HepG2 (cell line): ENCODE measurements around the gene HPCAL1. TPM values are rescaled to one million over a fixed set of nuclear protein-coding genes. Genes with fewer than 3 reads are reported as not detected.

ENCODE experiments used
- ATM ChIP-seq: fragments of 450-650 bp; IDR thresholded peaks from 2 replicates; pipeline ENCODE4 v1.7.1; 2017; ENCODE audit warnings: mild to moderate bottlenecking, borderline replicate concordance
- HOXD1 ChIP-seq: sonication (generic); formaldehyde crosslinking; IDR thresholded peaks from 2 replicates; pipeline ENCODE4 v1.5.0; 2020; ENCODE audit warnings: missing genetic modification reagents
- JARID2 ChIP-seq: sonication (generic); formaldehyde crosslinking; IDR thresholded peaks from 2 replicates; pipeline ENCODE4 v1.8.1; 2023; ENCODE audit warnings: missing genetic modification reagents, inconsistent platforms; ENCODE audit not compliant: insufficient replicate concordance
- SCMH1 ChIP-seq: sonication (generic); formaldehyde crosslinking; IDR thresholded peaks from 2 replicates; pipeline ENCODE4 v1.9.0; 2021; ENCODE audit warnings: missing genetic modification reagents, mild to moderate bottlenecking, borderline replicate concordance
- SIN3B ChIP-seq: fragments of 150-350 bp; IDR thresholded peaks from 2 replicates; pipeline ENCODE4 v1.6.1; 2014; ENCODE audit warnings: low read length
- SMYD3 ChIP-seq: sonication (generic); formaldehyde crosslinking; IDR thresholded peaks from 2 replicates; pipeline ENCODE4 v1.8.1; 2023; ENCODE audit warnings: mild to moderate bottlenecking, missing genetic modification reagents
- SOX5 ChIP-seq: IDR thresholded peaks from 2 replicates; pipeline ENCODE4 v1.6.1; 2016; ENCODE audit warnings: borderline replicate concordance
- SOX6 ChIP-seq, 2 experiments: fragments of 450-650 bp in 1 of 2; sonication (generic) in 1 of 2; formaldehyde crosslinking in 1 of 2; IDR thresholded peaks; 2 replicates each; pipeline versions ENCODE4 v1.4.0 to v1.6.1; 2017 to 2020; ENCODE audit warnings: antibody characterized with exemption in 1 of 2, mild to moderate bottlenecking in 1 of 2, missing genetic modification reagents in 1 of 2
- TBP ChIP-seq: sonication (generic); formaldehyde crosslinking; IDR thresholded peaks from 2 replicates; pipeline ENCODE4 v1.5.0; 2020; ENCODE audit warnings: missing genetic modification reagents
- TOE1 ChIP-seq: sonication (generic); formaldehyde crosslinking; IDR thresholded peaks from 2 replicates; pipeline ENCODE4 v1.4.0; 2020; ENCODE audit warnings: mild to moderate bottlenecking, missing genetic modification reagents
- ZC3H13 ChIP-seq: sonication (generic); formaldehyde crosslinking; IDR thresholded peaks from 2 replicates; pipeline ENCODE4 v1.8.1; 2023; ENCODE audit warnings: mild to moderate bottlenecking, missing genetic modification reagents, moderate library complexity
- ZNF124 ChIP-seq: sonication (generic); formaldehyde crosslinking; IDR thresholded peaks from 2 replicates; pipeline ENCODE4 v1.4.0; 2020; ENCODE audit warnings: missing genetic modification reagents
- ZNF225 ChIP-seq: sonication (generic); formaldehyde crosslinking; IDR thresholded peaks from 2 replicates; pipeline ENCODE4 v1.4.0; 2020; ENCODE audit warnings: mild to moderate bottlenecking, missing genetic modification reagents
- ZNF331 ChIP-seq: sonication (generic); formaldehyde crosslinking; IDR thresholded peaks from 2 replicates; pipeline ENCODE4 v1.4.0; 2020; ENCODE audit warnings: missing genetic modification reagents
- ZNF678 ChIP-seq: sonication (generic); formaldehyde crosslinking; IDR thresholded peaks from 2 replicates; pipeline ENCODE4 v1.4.0; 2020; ENCODE audit warnings: mild to moderate bottlenecking, missing genetic modification reagents
- polyA plus RNA-seq, 8 experiments: library from polyadenylated mRNA; depleted of rRNA in 3 of 8; stranded (reverse) in 7 of 8; unstranded in 1 of 8; fragments of >200 nt; fragmentation: Illumina TruSeq in 4 of 8; extraction: Trizol in 4 of 8; gene quantifications; 2 replicates each; pipeline versions ENCODE4 v1.2.1 to v1.2.3, GENCODE V29; 2011 to 2016; ENCODE audit warnings: low read depth in 4 of 8, missing spikeins in 1 of 8, mixed read lengths in 1 of 8; ENCODE audit not compliant: insufficient read depth in 1 of 8
- total RNA-seq, 5 experiments: library from RNA; depleted of rRNA; stranded (reverse); fragments of >200 nt; fragmentation: Illumina TruSeq; extraction: Trizol; gene quantifications; 2 replicates each; pipeline ENCODE4 v1.2.3, GENCODE V29; 2016; ENCODE audit warnings: low read depth in 1 of 5
- TF ChIP-seq, protein P1 (sequence below): fragments of 450-650 bp; IDR thresholded peaks from 2 replicates; pipeline ENCODE4 v1.6.1; 2017
- TF ChIP-seq, protein P2 (sequence below): sonication (generic); formaldehyde crosslinking; IDR thresholded peaks from 2 replicates; pipeline ENCODE4 v1.4.0; 2020; ENCODE audit warnings: missing genetic modification reagents; ENCODE audit errors: not compliant biosample characterization
- TF ChIP-seq, protein P3 (sequence below): sonication (generic); formaldehyde crosslinking; IDR thresholded peaks from one replicate; pipeline ENCODE4 v1.5.1; 2020; ENCODE audit warnings: mild to moderate bottlenecking, missing genetic modification reagents; ENCODE audit errors: not compliant biosample characterization
- TF ChIP-seq, protein P4 (sequence below): sonication (generic); formaldehyde crosslinking; IDR thresholded peaks from 2 replicates; pipeline ENCODE4 v1.8.0; 2022; ENCODE audit warnings: missing genetic modification reagents, low read depth, mild to moderate bottlenecking, borderline replicate concordance
- TF ChIP-seq, protein P5 (sequence below): sonication (generic); formaldehyde crosslinking; IDR thresholded peaks from 2 replicates; pipeline ENCODE4 v1.4.0; 2020; ENCODE audit warnings: missing genetic modification reagents

Gene HPCAL1
- total and polyA plus RNA-seq, 2 of the 13 experiments (the other 11 are each of a cell fraction or from before 2014, with no cell fraction given), result 29.5 to 29.9 TPM

DNA sequence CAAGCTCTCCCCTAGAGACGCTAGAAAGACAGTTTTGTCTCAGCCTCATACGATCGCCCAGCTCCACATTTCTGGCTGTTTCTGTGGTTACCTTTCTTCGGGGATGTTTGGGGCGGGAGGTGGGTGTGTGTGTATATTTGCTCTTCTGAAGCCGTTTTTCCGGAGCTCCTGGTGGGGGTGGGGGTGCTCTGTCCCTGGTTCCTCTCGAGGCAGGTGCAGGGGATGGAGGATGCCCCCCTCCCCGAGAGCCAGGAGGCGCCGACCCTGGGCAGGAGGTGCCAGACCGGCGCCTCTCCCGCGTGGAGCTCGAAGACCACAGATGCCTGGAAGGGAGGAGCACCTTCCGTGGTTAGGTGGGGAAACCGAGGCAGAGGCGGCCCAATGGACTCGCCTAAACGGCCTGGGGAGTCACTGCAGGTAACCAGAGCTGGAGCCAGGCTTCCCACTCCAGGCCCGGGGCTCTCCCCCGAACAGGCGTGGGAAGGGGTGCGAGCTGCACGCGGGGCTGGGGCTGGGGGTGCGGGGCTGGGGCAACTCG, 694 bp upstream of the HPCAL1 start (continued):
- no peak; the same call in 1 of the 2 replicates for TF ChIP-seq ZNF225 (CRISPR knock-in tag)
- no peak for TF ChIP-seq ATM
- TF ChIP-seq ZNF331, result no peak
- 0 out of 2 replicates have a peak, but pooled peaks have one; percentile 2 for TF ChIP-seq ZC3H13 (CRISPR knock-in tag)
- TF ChIP-seq SIN3B, result no peak
- TF ChIP-seq, protein P1, sequence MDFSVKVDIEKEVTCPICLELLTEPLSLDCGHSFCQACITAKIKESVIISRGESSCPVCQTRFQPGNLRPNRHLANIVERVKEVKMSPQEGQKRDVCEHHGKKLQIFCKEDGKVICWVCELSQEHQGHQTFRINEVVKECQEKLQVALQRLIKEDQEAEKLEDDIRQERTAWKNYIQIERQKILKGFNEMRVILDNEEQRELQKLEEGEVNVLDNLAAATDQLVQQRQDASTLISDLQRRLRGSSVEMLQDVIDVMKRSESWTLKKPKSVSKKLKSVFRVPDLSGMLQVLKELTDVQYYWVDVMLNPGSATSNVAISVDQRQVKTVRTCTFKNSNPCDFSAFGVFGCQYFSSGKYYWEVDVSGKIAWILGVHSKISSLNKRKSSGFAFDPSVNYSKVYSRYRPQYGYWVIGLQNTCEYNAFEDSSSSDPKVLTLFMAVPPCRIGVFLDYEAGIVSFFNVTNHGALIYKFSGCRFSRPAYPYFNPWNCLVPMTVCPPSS, result no peak
- peak; percentile 4; the same call in 1 of the 2 replicates for TF ChIP-seq ZNF678 (CRISPR knock-in tag)
- TF ChIP-seq HOXD1 (CRISPR knock-in tag), result no peak
- no peak for TF ChIP-seq TBP
- TF ChIP-seq SCMH1 (CRISPR knock-in tag), result no peak
- no peak for TF ChIP-seq ZNF124 (CRISPR knock-in tag)
- no peak for TF ChIP-seq TOE1 (CRISPR knock-in tag)
- no peak for TF ChIP-seq SOX6 (IDR thresholded peaks at IDR 0.05)
- 0 out of 2 replicates have a peak, but pooled peaks have one; percentile 3 for TF ChIP-seq SOX6 (CRISPR knock-in tag; IDR thresholded peaks at IDR 0.05)
- TF ChIP-seq, protein P2, sequence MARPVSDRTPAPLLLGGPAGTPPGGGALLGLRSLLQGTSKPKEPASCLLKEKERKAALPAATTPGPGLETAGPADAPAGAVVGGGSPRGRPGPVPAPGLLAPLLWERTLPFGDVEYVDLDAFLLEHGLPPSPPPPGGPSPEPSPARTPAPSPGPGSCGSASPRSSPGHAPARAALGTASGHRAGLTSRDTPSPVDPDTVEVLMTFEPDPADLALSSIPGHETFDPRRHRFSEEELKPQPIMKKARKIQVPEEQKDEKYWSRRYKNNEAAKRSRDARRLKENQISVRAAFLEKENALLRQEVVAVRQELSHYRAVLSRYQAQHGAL (CRISPR knock-in tag), result no peak
- TF ChIP-seq SMYD3 (CRISPR knock-in tag), result peak; percentile 81; the same call in 1 of the 2 replicates
- TF ChIP-seq, protein P3, sequence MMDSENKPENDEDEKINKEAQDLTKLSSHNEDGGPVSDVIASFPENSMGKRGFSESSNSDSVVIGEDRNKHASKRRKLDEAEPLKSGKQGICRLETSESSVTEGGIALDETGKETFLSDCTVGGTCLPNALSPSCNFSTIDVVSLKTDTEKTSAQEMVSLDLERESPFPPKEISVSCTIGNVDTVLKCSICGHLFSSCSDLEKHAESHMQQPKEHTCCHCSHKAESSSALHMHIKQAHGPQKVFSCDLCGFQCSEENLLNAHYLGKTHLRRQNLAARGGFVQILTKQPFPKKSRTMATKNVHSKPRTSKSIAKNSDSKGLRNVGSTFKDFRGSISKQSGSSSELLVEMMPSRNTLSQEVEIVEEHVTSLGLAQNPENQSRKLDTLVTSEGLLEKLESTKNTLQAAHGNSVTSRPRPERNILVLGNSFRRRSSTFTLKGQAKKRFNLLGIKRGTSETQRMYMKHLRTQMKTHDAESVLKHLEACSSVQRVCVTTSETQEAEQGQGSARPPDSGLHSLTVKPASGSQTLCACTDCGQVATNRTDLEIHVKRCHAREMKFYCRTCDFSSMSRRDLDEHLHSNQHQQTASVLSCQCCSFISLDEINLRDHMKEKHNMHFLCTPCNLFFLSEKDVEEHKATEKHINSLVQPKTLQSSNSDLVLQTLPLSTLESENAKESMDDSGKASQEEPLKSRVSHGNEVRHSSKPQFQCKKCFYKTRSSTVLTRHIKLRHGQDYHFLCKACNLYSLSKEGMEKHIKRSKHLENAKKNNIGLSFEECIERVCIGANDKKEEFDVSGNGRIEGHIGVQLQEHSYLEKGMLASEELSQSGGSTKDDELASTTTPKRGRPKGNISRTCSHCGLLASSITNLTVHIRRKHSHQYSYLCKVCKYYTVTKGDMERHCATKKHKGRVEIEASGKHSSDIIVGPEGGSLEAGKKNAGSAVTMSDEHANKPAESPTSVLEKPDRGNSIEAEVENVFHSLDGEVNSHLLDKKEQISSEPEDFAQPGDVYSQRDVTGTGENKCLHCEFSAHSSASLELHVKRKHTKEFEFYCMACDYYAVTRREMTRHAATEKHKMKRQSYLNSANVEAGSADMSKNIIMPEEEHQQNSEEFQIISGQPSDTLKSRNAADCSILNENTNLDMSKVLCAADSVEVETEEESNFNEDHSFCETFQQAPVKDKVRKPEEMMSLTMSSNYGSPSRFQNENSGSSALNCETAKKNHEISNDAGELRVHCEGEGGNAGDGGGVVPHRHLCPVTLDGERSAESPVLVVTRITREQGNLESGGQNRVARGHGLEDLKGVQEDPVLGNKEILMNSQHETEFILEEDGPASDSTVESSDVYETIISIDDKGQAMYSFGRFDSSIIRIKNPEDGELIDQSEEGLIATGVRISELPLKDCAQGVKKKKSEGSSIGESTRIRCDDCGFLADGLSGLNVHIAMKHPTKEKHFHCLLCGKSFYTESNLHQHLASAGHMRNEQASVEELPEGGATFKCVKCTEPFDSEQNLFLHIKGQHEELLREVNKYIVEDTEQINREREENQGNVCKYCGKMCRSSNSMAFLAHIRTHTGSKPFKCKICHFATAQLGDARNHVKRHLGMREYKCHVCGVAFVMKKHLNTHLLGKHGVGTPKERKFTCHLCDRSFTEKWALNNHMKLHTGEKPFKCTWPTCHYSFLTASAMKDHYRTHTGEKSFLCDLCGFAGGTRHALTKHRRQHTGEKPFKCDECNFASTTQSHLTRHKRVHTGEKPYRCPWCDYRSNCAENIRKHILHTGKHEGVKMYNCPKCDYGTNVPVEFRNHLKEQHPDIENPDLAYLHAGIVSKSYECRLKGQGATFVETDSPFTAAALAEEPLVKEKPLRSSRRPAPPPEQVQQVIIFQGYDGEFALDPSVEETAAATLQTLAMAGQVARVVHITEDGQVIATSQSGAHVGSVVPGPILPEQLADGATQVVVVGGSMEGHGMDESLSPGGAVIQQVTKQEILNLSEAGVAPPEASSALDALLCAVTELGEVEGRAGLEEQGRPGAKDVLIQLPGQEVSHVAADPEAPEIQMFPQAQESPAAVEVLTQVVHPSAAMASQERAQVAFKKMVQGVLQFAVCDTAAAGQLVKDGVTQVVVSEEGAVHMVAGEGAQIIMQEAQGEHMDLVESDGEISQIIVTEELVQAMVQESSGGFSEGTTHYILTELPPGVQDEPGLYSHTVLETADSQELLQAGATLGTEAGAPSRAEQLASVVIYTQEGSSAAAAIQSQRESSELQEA (CRISPR knock-in tag), result no peak
- TF ChIP-seq, protein P4, sequence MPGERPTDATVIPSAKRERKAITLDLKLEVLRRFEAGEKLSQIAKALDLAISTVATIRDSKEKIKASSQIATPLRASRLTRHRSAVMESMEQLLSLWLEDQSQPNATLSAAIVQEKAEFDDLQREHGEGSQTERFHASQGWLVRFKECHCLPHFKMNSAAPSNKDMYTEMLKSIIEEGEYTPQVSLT, result no peak
- TF ChIP-seq SOX5 (CRISPR knock-in tag), result no peak
- TF ChIP-seq, protein P5, sequence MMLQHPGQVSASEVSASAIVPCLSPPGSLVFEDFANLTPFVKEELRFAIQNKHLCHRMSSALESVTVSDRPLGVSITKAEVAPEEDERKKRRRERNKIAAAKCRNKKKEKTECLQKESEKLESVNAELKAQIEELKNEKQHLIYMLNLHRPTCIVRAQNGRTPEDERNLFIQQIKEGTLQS (CRISPR knock-in tag), result no peak
- no peak for TF ChIP-seq JARID2 (CRISPR knock-in tag)
